Right hindlimb (tissue), 1 donor: ENCODE results near the gene ZNF683.
"Not testable (repeated sequence)": the region's sequence is repeated elsewhere in the genome, so short reads cannot be mapped to it uniquely, and the experiment has no call there.

ENCODE experiments used
- DNase-seq: peaks from one replicate; pipeline ENCODE4 v3.0.0-alpha.2; 2018

The ZNF683 gene

GRCh38 chr1:26384076-26384475 is 11.5 kb upstream of the ZNF683 start:
- DNase-seq: no peak

GRCh38 chr1:26378879-26379251 is 6.3 kb upstream of the ZNF683 start:
- no peak for DNase-seq

GRCh38 chr1:26378088-26378878 is 5.7 kb upstream of the ZNF683 start:
- DNase-seq: peak; percentile 44

- DNase-seq: no peak
These were observed 3.5 kb upstream of the ZNF683 start for GRCh38 chr1:26376050-26376449.

- DNase-seq: no peak
These were observed 2.5 kb upstream of the ZNF683 start for GRCh38 chr1:26375081-26375480.

- not testable (repeated sequence) for DNase-seq
These were observed 1.8 kb upstream of the ZNF683 start for GRCh38 chr1:26374361-26374760.

GRCh38 chr1:26373789-26374188 is 1.2 kb upstream of the ZNF683 start:
- no peak for DNase-seq

GRCh38 chr1:26373281-26373680 is 731 bp upstream of the ZNF683 start:
- no peak for DNase-seq

- DNase-seq: no peak
These were observed 511 bp downstream of the ZNF683 start for GRCh38 chr1:26372039-26372438.

GRCh38 chr1:26370591-26371382 is 1.8 kb downstream of the ZNF683 start:
- DNase-seq: no peak

- DNase-seq: no peak
These were observed 4.1 kb downstream of the ZNF683 start for GRCh38 chr1:26368486-26368885.

GRCh38 chr1:26368006-26368405 is 4.5 kb downstream of the ZNF683 start:
- no peak for DNase-seq

GRCh38 chr1:26367441-26367840 is 5.1 kb downstream of the ZNF683 start:
- DNase-seq: no peak

GRCh38 chr1:26364956-26365355 is 7.6 kb downstream of the ZNF683 start:
- no peak for DNase-seq

GRCh38 chr1:26363549-26364448 is 8.8 kb downstream of the ZNF683 start:
- DNase-seq: peak; percentile 73

GRCh38 chr1:26362331-26362730 is 10.2 kb downstream of the ZNF683 start:
- no peak for DNase-seq

GRCh38 chr1:26361605-26362122 is 10.9 kb downstream of the ZNF683 start:
- DNase-seq: no peak

GRCh38 chr1:26360807-26361604 is 11.5 kb downstream of the ZNF683 start:
- DNase-seq: no peak

GRCh38 chr1:26359981-26360806 is 12.4 kb downstream of the ZNF683 start:
- DNase-seq: no peak

GRCh38 chr1:26358411-26359384 is 13.9 kb downstream of the ZNF683 start:
- no peak for DNase-seq
